ENCODE data around the gene MRGPRF.

Gene MRGPRF

DNA sequence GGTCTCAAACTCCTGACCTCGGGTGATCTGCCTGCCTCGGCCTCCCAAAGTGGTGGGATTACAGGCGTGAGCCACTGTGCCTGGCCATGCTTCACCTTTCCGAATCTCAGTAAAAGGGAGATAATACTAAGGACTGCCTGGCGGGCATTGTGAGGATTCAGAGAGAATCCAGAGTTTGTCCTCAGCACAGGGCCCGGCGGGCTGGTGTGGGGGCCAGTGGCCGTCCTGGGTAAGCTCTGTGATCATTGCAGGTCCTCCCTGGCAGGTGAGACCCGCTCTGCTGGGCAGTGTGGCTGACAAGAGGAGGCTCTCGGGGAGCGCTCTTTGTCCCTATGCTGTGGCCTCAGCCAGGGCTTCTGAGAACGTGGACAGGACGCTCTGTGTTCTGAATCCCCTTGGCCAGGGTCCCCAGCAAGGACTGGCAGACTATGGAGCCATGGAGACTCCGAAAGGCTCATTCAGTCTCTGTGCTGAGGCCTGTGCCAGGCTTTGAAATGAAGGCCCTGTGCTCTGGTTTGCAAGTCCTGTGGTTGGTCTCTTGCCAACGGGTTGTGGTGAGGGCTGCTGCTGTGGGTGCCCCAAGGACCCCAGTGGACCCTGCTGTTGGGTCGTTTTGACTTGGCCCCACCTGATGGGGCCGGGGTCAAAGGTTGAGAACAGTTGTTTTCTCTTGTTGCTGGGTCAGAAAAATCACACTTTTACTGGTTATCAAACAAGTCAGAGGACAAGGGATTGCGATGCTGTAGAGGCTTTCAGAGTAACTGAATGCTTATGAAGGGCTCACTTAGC is 37.7 kb upstream of the MRGPRF start:
- DNase-seq = no peak

DNA sequence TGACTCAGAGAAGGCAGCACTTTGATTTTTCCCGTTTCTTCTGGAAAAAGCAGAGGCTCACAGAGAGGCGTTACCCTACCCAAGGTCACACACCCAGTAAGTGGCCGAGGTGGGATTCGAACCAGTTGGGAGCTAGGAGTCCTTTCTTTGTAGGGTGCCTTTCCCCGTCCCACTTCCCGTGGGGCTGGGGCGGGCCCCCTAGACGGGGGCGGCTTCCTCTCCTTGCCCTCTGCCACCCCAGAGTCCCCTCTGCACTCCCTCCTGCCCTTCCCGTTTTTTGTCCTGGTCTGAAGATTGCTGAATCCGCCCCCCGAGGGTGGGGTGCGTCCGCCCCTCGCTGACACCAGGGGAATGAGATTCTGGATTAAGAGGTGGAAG is 36.4 kb upstream of the MRGPRF start:
- peak; percentile 64 for DNase-seq

DNA sequence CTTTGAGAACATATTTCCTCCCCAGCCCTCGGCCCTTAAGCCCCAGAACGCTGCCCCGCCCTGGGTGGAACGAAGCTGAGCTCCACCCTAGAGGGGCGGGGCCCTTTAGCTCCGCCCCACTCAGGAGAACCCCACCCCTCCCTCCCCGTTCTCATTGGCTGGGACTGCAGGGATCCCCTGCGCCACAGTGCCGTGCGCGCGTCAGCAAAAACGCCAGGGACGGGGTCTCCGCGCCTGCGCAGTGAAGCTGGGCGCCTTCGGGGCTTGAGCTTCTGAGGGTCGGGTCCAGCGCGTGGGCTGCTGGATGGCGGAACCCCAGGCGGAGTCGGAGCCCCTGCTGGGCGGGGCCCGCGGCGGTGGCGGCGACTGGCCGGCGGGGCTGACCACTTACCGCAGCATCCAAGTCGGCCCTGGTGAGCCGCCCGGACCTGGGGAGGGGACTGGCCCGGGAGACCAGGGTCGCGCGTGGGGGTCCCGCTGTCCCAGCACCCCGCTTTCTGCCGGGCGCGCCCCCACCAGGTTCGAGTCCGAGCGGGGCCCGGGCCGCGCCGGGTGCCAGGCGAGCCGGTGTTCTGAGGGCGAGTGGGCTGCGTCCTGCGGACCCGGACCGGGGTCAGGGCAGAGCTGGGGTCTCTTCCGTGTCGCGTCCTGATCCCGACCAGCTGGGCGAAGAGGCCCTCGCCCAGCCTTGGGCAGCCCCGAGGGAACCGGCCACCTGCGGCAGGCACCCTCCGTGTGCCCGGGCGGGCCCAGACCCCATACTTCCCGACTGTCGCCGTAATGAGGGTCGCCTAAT is 35.8 kb upstream of the MRGPRF start, which contains the start of gene TPCN2:
TPCN2 (plus strand) TSS at position 239 of the 796 bp plus-strand sequence; CDS start at position 305, 66 bp downstream.
- peak; percentile 98 for DNase-seq

DNA sequence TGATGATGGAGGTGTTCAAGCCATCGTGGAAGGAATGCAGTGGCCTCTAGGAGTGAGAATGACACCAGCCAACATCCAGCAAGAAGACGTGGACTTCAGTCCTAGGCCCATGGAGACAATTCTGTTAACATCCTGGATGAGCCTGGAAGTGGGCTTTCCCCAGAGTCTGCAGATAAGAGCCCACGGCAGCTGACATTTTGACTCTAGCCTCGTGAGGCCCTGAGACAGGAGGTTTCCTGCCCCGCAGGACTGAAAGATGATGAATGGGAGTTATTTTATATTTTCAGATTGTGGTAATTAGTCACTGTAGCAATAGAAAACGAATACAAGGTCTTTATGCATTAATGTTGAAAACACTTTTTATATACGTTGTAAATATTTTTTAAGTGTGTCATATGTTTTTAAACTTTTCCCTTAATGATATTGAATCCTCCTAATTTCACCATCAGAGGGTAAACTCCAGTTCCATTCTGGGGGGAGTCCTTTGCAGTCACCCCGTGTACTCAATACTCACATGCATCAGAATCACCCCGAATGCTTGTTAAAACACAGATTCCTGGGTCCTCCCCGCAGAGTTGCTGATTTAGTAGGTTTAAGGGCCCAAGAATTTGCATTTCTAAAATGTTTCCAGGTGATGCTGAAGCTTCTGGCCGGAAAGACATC is 35.1 kb upstream of the MRGPRF start:
- DNase-seq = no peak

DNA sequence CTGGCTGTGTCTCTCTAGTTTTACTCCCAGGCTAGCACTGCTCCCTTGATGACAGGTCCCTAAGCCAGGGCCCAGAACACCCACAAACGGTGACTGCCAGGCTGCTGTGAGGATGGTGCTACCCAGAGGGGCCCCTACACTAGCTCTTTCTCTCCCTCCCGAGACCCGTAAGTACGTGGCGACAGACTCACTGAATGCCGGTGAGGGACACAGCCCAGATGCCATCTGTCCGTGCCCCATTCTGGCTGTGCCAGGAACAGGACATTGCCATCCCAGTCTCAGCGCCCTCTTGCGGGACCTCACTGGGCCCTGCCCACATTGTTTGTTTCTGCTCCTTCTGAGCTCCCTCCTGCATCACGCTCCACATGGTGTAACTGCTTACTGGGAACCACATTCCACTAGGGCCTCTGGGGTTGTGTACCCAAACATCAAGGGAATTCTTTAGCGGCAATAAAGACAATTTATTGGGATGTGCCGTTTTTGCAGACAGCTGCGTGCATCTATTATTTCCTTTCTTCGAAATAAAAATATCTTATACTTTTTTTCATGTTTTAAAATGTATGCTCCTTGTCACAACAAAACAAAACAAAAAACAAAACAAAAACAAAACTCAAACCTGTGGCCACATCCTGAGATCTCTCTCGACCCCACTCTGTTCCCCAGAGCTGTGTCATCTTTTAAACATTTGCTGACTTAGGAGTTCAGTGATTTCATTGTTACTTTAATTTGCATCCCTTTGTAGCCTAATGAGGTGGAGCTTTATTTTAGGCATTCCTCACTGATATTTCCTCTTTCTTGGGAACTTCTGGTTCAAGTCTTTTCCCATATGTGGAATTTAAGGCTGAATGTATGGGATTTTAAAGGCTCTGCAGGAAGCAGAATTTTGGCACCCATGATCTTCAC is 31.3 kb upstream of the MRGPRF start:
- peak; percentile 78 for DNase-seq

DNA sequence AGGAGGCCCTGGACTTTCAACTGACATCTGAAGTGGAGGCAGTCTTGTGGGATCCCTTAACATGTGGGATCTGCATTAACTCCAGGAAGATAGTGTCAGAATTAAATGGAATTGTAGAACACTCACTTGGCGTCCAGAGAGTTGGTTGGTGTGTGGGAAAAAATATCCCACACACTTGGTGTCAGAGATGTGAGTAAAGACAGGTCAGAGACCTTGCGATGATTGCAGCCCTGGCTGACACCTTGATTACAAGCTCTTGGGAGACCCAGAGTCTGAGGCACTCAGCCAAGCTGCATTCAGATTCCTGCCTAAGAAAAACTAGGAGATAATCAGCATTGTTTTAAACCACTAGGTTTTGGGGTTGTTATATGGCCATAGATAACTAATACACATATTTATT is 28.5 kb upstream of the MRGPRF start:
- DNase-seq = no peak

DNA sequence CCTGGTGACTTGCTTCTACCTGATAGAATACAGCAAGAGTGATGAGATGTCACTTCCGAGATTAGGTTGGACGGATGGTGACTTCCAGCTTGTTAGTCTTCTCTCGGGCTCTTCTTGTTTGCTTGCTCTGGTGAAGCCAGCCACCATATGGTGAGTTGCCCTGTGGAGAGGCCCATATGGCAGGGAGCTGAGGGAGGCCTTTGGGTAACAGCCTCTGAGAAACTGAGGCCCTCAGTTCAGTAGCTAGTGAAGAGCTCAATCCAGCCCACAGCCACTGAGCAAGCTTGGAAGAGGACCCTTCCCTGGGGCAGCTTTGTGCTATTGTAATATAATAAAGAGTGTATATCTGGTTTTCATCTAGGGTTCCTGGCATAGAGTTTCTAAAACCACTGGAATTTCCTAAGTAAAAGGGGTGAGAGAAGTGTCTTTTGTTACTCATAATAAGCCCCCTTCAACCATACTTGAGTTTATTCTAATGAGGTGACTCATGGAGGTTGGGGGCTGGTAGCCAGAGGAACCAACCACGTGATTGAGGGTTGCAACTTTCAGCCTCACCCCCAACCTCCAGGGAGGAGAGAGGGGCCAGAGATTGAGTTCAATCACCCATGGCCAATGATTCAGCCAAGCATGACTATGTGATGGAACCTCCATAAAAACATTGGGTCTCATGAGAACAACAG is 27.7 kb upstream of the MRGPRF start:
- peak; percentile 78 for DNase-seq

DNA sequence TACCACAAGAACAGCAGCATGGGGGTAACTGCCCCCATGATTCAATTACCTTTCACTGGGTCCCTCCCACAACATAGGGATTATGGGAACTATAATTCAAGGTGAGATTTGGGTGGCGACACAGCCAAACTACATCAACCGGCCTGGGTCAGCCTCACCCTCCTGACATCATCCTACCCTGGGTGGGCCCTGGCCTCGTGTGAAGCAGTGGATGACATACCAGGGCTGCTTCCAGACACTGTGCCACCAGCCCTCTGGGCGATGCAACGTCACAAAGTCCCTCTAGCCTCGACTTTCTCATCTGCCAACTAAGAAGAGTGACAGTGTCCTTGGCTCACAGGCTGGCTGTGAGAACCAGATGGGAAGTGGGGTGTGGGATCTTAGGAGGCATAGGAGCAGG is 27.0 kb upstream of the MRGPRF start:
- no peak for DNase-seq

DNA sequence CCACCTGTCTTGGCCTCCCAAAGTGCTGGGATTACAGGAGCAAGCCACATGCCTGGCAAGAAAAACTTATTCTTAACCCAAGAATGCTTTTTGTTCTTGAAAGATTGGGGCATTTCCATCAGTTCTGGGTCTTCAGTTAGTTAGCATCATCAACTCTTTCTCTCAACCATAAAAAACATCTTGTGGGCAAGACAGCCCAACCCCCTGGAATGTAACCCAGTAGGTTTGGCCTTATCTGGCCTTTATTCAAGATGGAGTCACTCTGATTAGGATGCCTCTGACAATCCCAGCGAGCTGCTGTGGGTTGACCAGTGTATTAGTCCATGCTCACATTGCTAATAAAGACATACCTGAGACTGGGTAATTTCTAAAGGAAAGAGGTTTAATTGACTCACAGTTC is 26.5 kb upstream of the MRGPRF start:
- DNase-seq = no peak

DNA sequence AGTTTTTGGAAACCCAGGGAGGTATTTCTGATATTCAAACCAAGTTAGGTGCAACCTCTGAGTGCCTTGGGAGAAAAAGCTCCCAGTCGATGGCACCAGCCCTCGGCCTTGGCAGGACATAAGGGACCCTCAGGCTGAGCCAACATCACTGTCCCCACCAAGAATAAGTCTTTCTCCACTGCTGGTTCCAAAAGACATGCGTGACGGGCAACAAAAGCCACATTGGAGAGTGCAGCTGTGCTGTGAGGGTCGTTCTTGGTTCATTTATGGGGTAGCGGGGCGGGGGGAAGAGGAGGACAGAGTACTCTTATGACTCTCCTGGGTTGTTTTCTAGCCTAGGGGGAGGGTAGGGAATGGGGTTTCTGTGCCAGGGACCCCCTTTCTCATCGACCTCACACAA is 24.5 kb upstream of the MRGPRF start:
- no peak for DNase-seq

DNA sequence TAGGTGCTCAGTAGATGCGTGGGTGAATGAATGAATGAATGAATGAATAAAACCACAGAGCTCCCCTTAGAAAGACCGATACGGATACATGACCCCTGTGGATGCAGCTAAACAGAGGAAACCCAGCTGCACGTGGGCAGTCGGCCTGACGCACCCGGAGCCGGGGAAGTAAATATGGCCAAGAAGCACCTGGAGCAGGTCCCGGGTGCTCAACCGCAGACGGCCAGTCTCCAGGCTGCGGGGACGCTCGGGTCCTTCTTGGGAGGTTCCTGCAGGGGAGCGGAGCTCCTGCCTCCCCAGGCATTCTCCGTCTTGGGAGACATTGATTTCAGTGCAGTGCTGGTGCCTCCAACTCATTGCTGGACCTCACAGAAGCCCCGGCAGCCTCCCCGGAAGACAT is 24.0 kb upstream of the MRGPRF start:
- DNase-seq = no peak

DNA sequence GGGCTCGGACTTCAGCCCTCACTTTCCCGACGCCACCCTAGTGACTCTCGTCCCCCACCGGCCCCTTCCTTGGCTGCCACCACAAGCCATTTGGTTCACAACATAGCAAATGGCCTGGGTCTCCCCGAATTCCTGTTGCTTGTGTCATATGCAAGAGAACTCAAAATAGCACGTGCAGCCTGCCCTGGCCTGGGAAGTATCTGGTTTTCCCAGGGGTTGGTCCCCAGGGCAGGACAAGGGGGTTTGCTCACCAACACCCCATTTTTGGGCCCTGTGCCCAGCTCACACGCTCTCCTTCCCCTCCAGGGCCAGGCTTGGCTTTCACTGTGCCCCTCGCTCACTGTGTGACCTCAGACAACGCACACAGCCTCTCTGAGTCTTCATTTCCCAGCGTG is 22.9 kb upstream of the MRGPRF start:
- no peak for DNase-seq

DNA sequence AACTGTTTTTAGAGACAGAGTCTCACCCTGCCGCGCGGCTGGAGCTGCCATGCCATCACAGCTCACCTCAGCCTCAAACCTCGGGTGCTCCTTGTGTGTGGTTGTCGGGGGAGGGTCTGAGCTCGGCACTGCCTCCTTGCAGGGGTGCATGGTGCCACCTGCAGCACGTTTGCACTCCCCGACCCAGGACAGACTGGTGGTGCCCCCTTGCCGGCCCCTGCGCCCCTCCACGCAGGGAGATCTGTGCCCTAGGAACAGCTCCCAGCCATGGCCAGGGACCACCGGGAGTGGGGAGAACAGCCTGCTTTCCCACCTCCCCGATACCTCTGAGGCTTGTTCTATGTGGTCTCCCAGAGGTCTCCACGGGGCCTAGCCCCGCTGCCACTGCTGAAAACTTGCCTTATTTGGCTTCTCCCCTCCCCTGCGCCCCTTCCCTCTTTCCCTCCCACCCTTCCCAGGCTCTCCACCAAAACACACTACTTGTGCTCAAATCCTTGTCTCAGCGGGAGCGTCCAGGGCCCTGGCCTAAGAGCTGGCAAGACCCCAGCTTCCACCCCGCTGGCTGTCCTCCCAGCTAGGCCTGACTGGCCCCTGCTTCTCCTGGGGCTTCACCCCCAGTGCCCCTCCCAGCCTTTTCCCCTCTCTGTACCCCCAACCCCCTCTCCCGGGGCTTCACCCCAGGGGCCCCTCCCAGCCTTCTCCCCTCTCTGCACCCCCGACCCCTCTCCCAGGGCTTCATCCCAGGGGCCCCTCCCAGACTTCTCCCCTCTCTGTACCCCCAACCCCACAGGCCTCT is 22.3 kb upstream of the MRGPRF start:
- no peak for DNase-seq

DNA sequence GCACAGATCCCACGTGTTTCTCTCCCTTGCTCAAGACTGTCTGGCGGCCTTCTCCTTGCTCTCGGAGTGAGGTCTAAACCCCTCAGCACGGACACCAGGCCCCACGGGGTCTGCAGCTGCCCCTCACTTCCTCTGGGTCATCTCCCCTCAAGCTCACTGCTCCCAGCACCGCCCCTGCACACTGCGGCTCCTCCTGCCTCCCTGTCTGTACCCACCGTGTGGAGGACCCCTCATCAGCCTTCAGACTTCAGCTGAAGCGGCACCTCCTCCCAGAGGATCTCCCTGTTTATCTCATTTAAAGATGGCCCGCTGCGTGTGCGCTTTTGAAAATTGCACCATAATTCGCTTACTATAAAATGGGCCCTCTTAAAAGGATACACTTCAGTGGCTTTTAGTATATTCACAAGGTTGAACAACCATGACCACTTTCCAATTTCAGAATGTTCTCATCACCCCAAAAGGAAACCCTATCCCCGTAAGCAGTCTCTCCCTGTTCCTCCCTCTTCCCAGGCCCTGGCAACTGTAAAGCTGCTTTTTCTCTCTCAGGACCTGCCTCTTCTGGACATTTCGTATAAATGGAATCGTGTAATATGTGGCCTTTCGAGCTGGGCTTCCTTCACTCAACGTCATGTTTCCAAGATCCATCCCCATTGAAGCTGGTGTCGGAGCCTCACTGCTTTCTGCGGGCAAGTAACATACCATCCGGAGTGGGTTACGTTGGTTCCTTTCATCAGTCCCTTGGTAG is 21.2 kb upstream of the MRGPRF start:
- no peak for DNase-seq

DNA sequence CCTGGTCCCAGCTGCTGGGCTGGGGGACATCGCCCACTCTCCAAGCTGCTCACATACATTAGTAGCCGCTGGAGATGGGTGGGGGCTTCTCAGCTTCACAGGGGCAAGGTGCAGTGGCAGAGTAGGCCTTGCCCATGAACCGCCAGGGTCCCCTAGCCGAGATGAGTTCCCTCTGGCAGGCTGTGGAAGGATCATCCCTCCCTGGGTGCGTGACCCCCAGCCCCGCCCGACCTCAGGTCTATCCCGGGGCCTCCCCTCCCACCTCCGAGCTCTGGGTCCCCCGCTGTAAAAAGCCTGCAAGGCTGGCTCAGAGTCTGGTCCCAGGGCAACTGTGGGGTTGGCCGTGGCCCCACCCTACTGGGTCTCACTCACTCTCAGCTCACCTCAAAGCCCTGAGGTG is 20.4 kb upstream of the MRGPRF start:
- DNase-seq = no peak

DNA sequence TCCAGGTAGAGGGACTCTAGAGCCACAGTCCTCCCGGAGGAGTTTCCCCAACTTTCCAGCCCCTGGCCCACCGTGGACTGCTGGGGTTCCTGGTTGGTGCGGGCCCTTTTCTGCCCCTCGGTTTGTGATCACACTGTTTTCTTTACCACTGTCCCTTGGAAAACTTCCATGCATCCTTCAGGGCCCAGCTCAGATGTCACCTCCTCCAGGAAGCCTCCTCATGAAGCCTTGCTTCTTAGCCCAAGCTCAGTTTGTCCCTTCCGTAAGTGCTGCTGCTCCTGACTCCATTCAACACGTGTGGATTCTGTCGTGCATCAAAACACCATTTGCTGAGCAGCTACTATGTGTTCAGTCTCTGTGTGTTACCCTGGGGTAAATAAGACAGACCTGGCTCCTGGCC is 19.8 kb upstream of the MRGPRF start:
- no peak for DNase-seq

DNA sequence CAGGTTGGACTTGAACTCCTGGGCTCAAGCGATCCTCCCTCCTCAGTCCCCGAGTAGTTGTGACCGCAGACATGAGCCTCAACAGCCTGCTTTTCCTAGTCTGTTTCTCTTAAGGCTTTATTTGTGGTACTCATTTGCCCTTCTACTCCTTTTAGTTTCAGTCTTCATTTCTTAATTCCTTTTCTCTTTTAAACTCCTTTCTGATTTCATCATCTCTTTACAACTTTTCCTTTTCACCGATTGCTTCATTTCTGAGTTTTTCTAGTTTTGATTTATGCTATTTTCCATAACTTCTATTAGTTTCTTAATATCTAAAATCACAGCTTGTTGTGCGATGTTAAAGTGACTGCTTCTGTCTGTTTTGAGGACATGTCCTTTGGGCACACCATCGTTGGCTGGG is 17.3 kb upstream of the MRGPRF start:
- DNase-seq = peak; percentile 77

DNA sequence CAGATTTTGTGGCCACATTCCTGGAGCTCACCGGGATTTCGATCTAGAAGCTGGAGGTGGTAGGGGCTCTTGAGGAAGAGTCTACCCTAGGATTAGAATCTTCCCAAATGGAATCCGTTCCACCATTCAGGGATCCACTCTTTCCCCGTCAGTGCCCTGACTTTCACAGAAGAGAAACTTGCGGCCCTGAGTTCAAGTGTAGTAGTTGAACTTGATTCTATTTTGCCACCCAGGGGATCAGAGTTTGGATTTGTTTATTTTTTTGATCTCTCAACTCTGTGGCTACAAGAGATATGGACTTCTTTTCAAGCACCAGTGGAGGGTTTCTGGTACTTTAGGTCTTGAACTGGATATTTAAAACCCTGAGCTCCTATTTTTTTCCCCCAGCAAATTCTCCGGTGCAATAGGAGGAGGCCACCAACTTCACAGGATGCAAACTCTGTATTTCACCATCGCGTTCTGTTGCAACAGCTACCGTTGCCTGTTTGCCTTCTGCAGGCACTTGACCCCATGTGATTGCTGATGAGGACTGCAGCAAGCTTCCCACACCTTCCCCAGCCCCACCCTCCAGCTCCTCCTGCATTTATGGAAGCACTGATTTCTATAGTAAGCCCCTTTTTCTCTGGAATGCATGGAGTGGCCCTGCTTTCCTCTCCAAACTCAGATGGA is 14.8 kb upstream of the MRGPRF start:
- peak; percentile 87 for DNase-seq

DNA sequence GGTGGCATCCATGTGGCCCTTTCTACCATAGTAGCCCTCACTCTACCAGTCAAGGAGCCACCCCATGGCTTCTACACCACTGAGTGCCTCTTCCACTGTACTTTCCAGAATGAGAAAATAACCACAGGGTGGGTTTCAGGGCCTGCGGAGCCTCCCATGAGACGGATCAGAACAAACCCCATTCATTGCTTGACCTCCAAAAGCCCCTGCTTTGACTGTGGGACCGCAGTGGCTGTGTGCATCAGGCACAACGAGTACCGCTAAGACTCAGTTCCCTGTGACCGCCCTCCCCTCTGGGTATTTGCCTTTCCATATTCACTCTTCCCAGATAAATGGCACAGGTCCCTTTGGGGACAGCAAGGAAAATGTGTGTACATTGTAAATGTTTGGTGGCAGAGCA is 11.5 kb upstream of the MRGPRF start:
- DNase-seq = no peak

DNA sequence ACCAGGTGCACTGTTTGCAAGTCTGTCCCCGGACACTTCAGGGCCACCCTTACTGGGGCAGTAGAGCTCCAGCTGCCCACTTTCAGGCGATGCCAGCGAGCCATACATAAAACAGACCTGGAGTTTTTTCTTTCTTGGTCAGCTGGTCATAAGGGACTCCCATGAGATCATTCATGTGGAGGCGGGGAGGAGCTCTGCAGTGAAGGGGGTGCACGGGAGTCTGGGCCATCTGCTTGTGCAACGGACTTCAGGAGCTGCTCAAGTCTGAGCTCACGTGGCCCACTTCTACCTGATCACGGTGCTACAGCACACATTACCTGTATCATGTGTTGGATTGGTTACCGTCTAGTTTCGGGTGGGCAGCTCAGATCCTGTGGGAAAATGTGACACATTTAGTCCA is 9.2 kb upstream of the MRGPRF start:
- DNase-seq = no peak

All from suppressor macrophage treated with lipopolysaccharide for 4 hours (primary cell).